ENCODE data around the gene TBATA.

The TBATA gene

DNA sequence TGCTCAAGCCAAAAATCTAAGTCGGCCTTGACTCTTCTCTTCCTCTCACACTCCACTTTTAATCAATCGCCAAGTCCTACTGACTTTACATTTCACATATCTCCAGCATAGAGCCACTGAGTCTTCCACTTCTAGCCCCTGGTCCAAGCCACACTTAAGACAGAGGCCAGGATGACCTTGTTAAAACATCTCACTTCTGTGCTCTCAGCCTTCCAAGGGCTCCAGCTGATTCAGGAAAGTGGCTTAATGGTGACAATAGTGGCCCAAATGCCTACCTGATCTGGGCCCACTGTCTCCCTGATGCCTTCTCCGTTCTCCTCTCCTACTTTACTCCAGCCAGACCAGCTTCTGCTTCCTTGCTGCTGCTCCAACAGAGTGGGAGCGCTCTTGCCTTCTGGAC lies 4.4 kb downstream of the TBATA start:
- TF ChIP-seq, protein P1, sequence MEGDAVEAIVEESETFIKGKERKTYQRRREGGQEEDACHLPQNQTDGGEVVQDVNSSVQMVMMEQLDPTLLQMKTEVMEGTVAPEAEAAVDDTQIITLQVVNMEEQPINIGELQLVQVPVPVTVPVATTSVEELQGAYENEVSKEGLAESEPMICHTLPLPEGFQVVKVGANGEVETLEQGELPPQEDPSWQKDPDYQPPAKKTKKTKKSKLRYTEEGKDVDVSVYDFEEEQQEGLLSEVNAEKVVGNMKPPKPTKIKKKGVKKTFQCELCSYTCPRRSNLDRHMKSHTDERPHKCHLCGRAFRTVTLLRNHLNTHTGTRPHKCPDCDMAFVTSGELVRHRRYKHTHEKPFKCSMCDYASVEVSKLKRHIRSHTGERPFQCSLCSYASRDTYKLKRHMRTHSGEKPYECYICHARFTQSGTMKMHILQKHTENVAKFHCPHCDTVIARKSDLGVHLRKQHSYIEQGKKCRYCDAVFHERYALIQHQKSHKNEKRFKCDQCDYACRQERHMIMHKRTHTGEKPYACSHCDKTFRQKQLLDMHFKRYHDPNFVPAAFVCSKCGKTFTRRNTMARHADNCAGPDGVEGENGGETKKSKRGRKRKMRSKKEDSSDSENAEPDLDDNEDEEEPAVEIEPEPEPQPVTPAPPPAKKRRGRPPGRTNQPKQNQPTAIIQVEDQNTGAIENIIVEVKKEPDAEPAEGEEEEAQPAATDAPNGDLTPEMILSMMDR (IDR thresholded peaks at IDR 0.05; ENCODE audit: control insufficient read depth, insufficient read depth, low read depth, low read length, missing control alignments) = no peak
- DNase-seq (ENCODE audit: low read depth) = no peak

GRCh38 chr10:70780370-70780760 lies 4.8 kb downstream of the TBATA start:
- no peak overlapping the region for H3K4me3 ChIP-seq (ENCODE audit: control insufficient read depth, low read depth, low read length)
- TF ChIP-seq, protein P1 (IDR thresholded peaks at IDR 0.05; ENCODE audit: control insufficient read depth, insufficient read depth, low read depth, low read length, missing control alignments) = no peak
- no peak for DNase-seq (ENCODE audit: low read depth)

More for the DNA sequence above, 4.4 kb downstream of the TBATA start:
- no peak overlapping the region for H3K4me3 ChIP-seq (ENCODE audit: control insufficient read depth, low read depth, low read length)

GRCh38 chr10:70779511-70780369 lies 5.4 kb downstream of the TBATA start:
- no peak overlapping the region for H3K4me3 ChIP-seq (ENCODE audit: control insufficient read depth, low read depth, low read length)
- TF ChIP-seq, protein P1 (IDR thresholded peaks at IDR 0.05; ENCODE audit: control insufficient read depth, insufficient read depth, low read depth, low read length, missing control alignments) = no peak
- DNase-seq (ENCODE audit: low read depth) = no peak

DNA sequence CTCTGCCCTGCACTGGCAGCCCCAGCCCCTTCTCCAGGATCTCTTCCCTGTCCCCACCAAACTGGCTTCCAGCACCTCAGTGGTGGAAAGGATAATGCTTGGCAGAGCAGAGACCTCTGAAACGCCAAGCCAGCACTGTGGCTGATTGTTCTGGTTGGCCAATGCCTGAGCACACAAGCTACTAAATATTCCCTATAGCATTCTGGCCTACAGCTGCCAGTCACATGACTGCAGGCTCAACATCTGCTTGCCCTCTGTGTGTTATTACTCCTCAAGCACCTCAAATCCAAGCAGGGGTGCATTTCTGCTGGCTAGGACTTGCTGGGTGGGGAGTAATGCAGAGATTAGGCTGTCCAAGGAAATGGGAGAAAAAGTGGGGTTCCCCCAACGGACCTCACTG lies 6.1 kb downstream of the TBATA start:
- TF ChIP-seq, protein P1 (IDR thresholded peaks at IDR 0.05; ENCODE audit: control insufficient read depth, insufficient read depth, low read depth, low read length, missing control alignments) = no peak
- DNase-seq (ENCODE audit: low read depth) = no peak
- no peak overlapping the region for H3K4me3 ChIP-seq (ENCODE audit: control insufficient read depth, low read depth, low read length)

GRCh38 chr10:70778267-70778924 lies 6.8 kb downstream of the TBATA start:
- DNase-seq (ENCODE audit: low read depth) = no peak
- TF ChIP-seq, protein P1 (IDR thresholded peaks at IDR 0.05; ENCODE audit: control insufficient read depth, insufficient read depth, low read depth, low read length, missing control alignments) = no peak
- H3K4me3 ChIP-seq (ENCODE audit: control insufficient read depth, low read depth, low read length) = no peak overlapping the region

- H3K4me3 ChIP-seq (ENCODE audit: control insufficient read depth, low read depth, low read length) = no peak overlapping the region
- TF ChIP-seq, protein P1 (IDR thresholded peaks at IDR 0.05; ENCODE audit: control insufficient read depth, insufficient read depth, low read depth, low read length, missing control alignments) = no peak
- DNase-seq (ENCODE audit: low read depth) = no peak
Measured at GRCh38 chr10:70777063-70777875, 7.9 kb downstream of the TBATA start.

Measured in AG09309 (cell line).